Urothelium cell line (cell line): ENCODE measurements around the gene MED16.

ENCODE experiments used
- DNase-seq: peaks from one replicate; pipeline ENCODE4 v3.0.0; 2011; ENCODE audit warnings: low spot score, mixed read lengths
- FAIRE-seq: peaks from 2 replicates; lab custom pipeline; 2011; peaks lifted over from hg19 to GRCh38; lab: Jason Lieb, UNC

The MED16 gene

GRCh38 chr19:927780-928401 is 34.9 kb upstream of the MED16 start:
- FAIRE-seq (no peak), DNase-seq (no peak)

- FAIRE-seq (no peak), DNase-seq (no peak)
Measured at GRCh38 chr19:927351-927779, 34.4 kb upstream of the MED16 start.

- FAIRE-seq = no peak
- DNase-seq = no peak
Measured at GRCh38 chr19:926589-927350, 33.8 kb upstream of the MED16 start.

GRCh38 chr19:926323-926588 is 33.3 kb upstream of the MED16 start:
- no peak for FAIRE-seq
- DNase-seq = no peak

- FAIRE-seq (no peak), DNase-seq (peak; percentile 78)
Measured at GRCh38 chr19:925526-926322, 32.7 kb upstream of the MED16 start, which contains the start of gene ARID3A. TSS of gene ARID3A (plus strand) at chr19:926035. CDS start at chr19:929529, 3,494 bp downstream.

- DNase-seq (peak; percentile 76), FAIRE-seq (no peak)
Measured at GRCh38 chr19:925087-925525, 32.1 kb upstream of the MED16 start.

- no peak for FAIRE-seq
- DNase-seq = no peak
Measured at GRCh38 chr19:924553-925086, 31.6 kb upstream of the MED16 start.

- DNase-seq (peak; percentile 21), FAIRE-seq (no peak)
Measured at GRCh38 chr19:920051-920864, 27.3 kb upstream of the MED16 start.

- DNase-seq = no peak
- no peak for FAIRE-seq
Measured at GRCh38 chr19:919199-920050, 26.4 kb upstream of the MED16 start.

- FAIRE-seq = no peak
- DNase-seq = no peak
Measured at GRCh38 chr19:918481-919198, 25.7 kb upstream of the MED16 start.

- no peak for DNase-seq
- no peak for FAIRE-seq
Measured at GRCh38 chr19:918152-918437, 25.1 kb upstream of the MED16 start.

GRCh38 chr19:917323-918151 is 24.6 kb upstream of the MED16 start, which contains the start of gene KISS1R:
TSS of gene KISS1R (plus strand) at chr19:917333. CDS start at chr19:917503, 170 bp downstream.
- FAIRE-seq (no peak), DNase-seq (no peak)

GRCh38 chr19:916645-917322 is 23.8 kb upstream of the MED16 start:
- FAIRE-seq = no peak
- no peak for DNase-seq

- peak; percentile 84 for DNase-seq
- no peak for FAIRE-seq
Measured at GRCh38 chr19:913080-913748, 20.2 kb upstream of the MED16 start, which contains the start of gene R3HDM4. TSS of gene R3HDM4 (minus strand) at chr19:913219. CDS start at chr19:913157, 62 bp downstream.

- FAIRE-seq (no peak), DNase-seq (no peak)
Measured at GRCh38 chr19:912181-913079, 19.4 kb upstream of the MED16 start.
